Kidney (tissue), 14 donors: ENCODE data around the gene SP110. TPM values are rescaled to one million over a fixed set of nuclear protein-coding genes. Genes with fewer than 3 reads are reported as not detected.

Source experiments
- DNase-seq, 5 donors: peaks; one replicate each; pipeline ENCODE4 v3.0.0-alpha.2; 2013 to 2020
- FAIRE-seq: peaks from 2 replicates; lab custom pipeline; 2012; peaks lifted over from hg19 to GRCh38; lab: Jason Lieb, UNC
- H3K27ac ChIP-seq, 2 donors: one replicate each; pipeline ENCODE4 v1.7.0; 2013; ENCODE audit warnings: low read depth in 2 of 2, low read length in 2 of 2, inconsistent platforms in 1 of 2
- H3K27me3 ChIP-seq: one replicate; pipeline ENCODE4 v1.7.1; 2013; ENCODE audit warnings: low read length, inconsistent platforms; ENCODE audit not compliant: control insufficient read depth, insufficient read depth
- H3K36me3 ChIP-seq, 3 donors: one replicate each; pipeline versions ENCODE4 v1.7.0 to v1.7.1; 2013; ENCODE audit warnings: low read length in 3 of 3, control low read depth in 1 of 3, inconsistent platforms in 1 of 3; ENCODE audit not compliant: insufficient read depth in 3 of 3, control insufficient read depth in 2 of 3
- H3K4me1 ChIP-seq, 3 donors: one replicate each; pipeline versions ENCODE4 v1.7.0 to v1.7.1; 2013; ENCODE audit warnings: low read length in 3 of 3, inconsistent platforms in 1 of 3, low read depth in 1 of 3; ENCODE audit not compliant: control insufficient read depth in 2 of 3, insufficient read depth in 2 of 3
- H3K4me3 ChIP-seq, 3 donors: one replicate each; pipeline versions ENCODE4 v1.7.0 to v1.8.1; 2013; ENCODE audit warnings: low read length in 3 of 3, control low read depth in 1 of 3, inconsistent platforms in 1 of 3
- H3K9ac ChIP-seq, 3 donors: one replicate each; pipeline versions ENCODE4 v1.7.0 to v1.7.1; 2013; ENCODE audit warnings: low read length in 3 of 3, control low read depth in 1 of 3, inconsistent platforms in 1 of 3
- H3K9me3 ChIP-seq, 3 donors: one replicate each; pipeline versions ENCODE4 v1.7.0 to v1.7.1; 2013; ENCODE audit warnings: low read length in 3 of 3, control low read depth in 1 of 3, inconsistent platforms in 1 of 3; ENCODE audit not compliant: control insufficient read depth in 2 of 3, insufficient read depth in 1 of 3
- intact Hi-C: fragments of 100-400 bp; cut with DNase I; formaldehyde crosslinking; loops from one replicate; pipeline ENCODE4 v1.11.1; 2022
- polyA plus RNA-seq: library from polyadenylated mRNA; stranded (reverse); fragments of 350-450 nt; fragmentation: Illumina TruSeq; extraction: RNeasy Lipid Tissue Mini Kit (QIAGEN cat#74804); gene quantifications from one replicate; pipeline ENCODE4 v1.2.3, GENCODE V29; 2014; ENCODE audit warnings: low read depth, low replicate concordance; ENCODE audit not compliant: insufficient read depth
- total RNA-seq: library from RNA; stranded (reverse); fragmentation: NEBNext Ultra II Directional; extraction: Animal tissue kit (Norgen Biotek cat#: 25700); gene quantifications from one replicate; pipeline ENCODE4 v1.2.1, GENCODE V29; 2021
- TF ChIP-seq, protein P1 (sequence below): IDR thresholded peaks from 3 replicates; pipeline ENCODE4 v1.5.1; 2012; ENCODE audit warnings: mild to moderate bottlenecking, moderate library complexity, borderline replicate concordance; ENCODE audit not compliant: insufficient read depth; ENCODE audit errors: extremely low read depth
- donor health status: control.
- donor health status: control.
- donor health status: control.
- donor health status: control.
- donor health status: control.
- donor health status: DM: yes; HTN: yes; CAD: no.
- donor health status: Normal renal cell carcinoma (clear cell type).

The SP110 gene
- total and polyA plus RNA-seq, 2 donors from 2014 or later, result 12.7 to 28.3 TPM

DNA sequence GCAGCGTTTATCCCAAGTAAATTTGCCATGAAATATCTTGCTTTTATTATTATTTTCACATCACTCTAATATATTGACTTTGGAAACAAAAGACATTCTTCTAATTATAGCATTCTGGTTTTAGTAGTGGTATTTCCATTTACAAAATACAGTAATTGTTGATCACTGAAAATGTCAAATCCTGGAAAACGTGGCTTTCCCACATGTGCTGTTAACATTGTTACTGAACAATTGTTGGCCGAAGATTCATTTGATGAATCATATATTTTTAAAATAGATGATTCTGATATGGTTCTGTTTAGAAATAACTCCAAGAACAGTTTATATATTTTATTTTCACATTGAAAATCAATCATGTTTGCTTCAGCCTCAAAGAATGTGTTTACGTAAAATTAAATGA is 38.7 kb upstream of the SP110 start:
- intact Hi-C loops, result no loop called here
- DNase-seq (no peak), FAIRE-seq (no peak)
- Histone ChIP-seq H3K27me3 (no peaks in the 10 kb centered on the region), H3K27ac (no peak overlapping the region), H3K36me3 (no peaks in the 10 kb centered on the region), H3K4me3 (no peak overlapping the region), H3K9me3 (no peaks in the 10 kb centered on the region), H3K4me1 (no peaks in the 10 kb centered on the region), H3K9ac (no peak overlapping the region)
- TF ChIP-seq, protein P1, sequence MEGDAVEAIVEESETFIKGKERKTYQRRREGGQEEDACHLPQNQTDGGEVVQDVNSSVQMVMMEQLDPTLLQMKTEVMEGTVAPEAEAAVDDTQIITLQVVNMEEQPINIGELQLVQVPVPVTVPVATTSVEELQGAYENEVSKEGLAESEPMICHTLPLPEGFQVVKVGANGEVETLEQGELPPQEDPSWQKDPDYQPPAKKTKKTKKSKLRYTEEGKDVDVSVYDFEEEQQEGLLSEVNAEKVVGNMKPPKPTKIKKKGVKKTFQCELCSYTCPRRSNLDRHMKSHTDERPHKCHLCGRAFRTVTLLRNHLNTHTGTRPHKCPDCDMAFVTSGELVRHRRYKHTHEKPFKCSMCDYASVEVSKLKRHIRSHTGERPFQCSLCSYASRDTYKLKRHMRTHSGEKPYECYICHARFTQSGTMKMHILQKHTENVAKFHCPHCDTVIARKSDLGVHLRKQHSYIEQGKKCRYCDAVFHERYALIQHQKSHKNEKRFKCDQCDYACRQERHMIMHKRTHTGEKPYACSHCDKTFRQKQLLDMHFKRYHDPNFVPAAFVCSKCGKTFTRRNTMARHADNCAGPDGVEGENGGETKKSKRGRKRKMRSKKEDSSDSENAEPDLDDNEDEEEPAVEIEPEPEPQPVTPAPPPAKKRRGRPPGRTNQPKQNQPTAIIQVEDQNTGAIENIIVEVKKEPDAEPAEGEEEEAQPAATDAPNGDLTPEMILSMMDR, result no peak

DNA sequence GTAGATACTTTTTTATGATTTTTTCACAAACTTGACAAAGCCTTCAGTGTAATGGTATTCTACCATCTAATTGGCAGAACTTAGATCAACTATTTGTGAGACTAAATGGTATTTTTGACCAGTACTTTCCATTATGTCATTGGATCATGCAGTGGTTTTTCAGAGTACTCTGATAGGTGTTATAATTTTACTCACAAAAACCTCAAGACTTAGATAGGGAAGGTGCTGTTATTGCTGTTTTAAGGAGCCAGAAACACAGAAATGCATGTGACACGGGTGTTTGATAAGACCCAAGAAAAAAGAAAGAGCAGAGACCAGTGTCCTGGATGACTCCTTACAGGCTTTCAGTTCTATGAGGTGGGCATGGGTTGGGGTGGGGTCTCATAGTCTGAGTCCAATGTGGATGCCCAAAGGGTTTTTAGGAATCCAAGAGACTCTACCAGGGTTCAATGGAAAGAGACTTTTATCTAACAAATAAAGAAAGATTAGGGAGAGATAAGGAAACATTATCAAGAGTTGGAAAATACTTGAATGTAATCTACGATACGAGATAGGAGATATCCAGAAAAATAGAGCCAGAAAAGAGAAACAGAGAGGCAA is 37.0 kb upstream of the SP110 start:
- Histone ChIP-seq H3K4me1 (no peaks in the 10 kb centered on the region), H3K36me3 (no peaks in the 10 kb centered on the region), H3K4me3 (no peak overlapping the region), H3K9ac (no peak overlapping the region), H3K27ac (no peak overlapping the region), H3K27me3 (no peaks in the 10 kb centered on the region), H3K9me3 (no peaks in the 10 kb centered on the region)
- DNase-seq (no peak), FAIRE-seq (no peak)
- TF ChIP-seq, protein P1, result no peak
- intact Hi-C loops, result no loop called here

DNA sequence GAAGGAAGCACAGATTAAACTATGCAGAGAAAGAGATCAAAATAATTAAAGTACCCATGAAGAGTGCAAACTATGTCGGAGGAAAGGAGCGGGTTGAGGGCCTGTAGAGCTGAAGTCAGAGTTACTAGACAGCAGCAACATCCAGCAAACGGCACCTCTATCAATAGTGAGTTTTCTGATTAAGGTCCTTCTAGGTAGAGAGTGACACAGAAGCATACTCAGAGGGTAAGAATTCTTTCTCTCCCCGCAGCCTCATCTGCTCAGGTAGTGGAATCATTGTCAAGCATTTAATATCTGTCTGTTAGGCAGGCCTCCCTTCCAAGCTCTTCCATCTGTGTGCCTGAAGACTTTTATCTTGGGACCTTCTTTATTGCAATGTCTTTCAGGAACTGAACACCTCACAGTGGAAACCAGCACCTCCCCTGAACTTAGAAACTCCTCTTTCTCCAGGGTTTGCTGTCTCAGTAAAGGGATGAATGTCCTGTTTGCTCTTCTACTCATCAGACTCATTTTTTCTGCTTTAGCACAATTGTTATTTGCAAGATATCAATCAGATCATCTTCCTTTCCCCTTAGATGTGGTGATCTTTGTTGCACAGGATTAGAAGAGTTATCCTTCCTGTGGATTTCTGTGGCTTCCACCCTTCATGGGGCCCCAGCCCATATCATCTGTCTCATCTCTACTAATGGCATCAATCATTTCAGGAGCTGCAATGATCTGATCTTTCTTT is 34.5 kb upstream of the SP110 start:
- DNase-seq (no peak), FAIRE-seq (no peak)
- no peaks in the 10 kb centered on the region for H3K27me3 ChIP-seq
- H3K9ac ChIP-seq, result no peak overlapping the region
- H3K4me1 ChIP-seq, result no peaks in the 10 kb centered on the region
- intact Hi-C loops, result no loop called here
- H3K27ac ChIP-seq, result no peak overlapping the region
- H3K36me3 ChIP-seq, result no peaks in the 10 kb centered on the region
- no peaks in the 10 kb centered on the region for H3K9me3 ChIP-seq
- TF ChIP-seq, protein P1, result no peak
- H3K4me3 ChIP-seq, result no peak overlapping the region
